SW480 (cell line): ENCODE measurements around the gene BTBD16.

Source experiments
- DNase-seq: peaks from one replicate; pipeline ENCODE4 v3.0.0-alpha.2; 2016; ENCODE audit warnings: low spot score

The BTBD16 gene

GRCh38 chr10:122271076-122271475 lies at the start of gene BTBD16:
BTBD16 (plus strand) TSS chr10:122271296; CDS start chr10:122275082, 3,786 bp downstream.
- DNase-seq: no peak

- no peak for DNase-seq
These were observed 49.1 kb upstream of the BTBD16 start for GRCh38 chr10:122221958-122222357.

- DNase-seq: no peak
These were observed 48.5 kb upstream of the BTBD16 start for GRCh38 chr10:122222638-122223037.

- no peak for DNase-seq
These were observed 46.9 kb upstream of the BTBD16 start for GRCh38 chr10:122224159-122224558.

- no peak for DNase-seq
These were observed 45.8 kb upstream of the BTBD16 start for GRCh38 chr10:122225330-122225729.

- DNase-seq: no peak
These were observed 43.3 kb upstream of the BTBD16 start for GRCh38 chr10:122227754-122228153.

GRCh38 chr10:122229666-122230065 lies 41.4 kb upstream of the BTBD16 start:
- no peak for DNase-seq

- no peak for DNase-seq
These were observed 40.9 kb upstream of the BTBD16 start for GRCh38 chr10:122230222-122230621.

- no peak for DNase-seq
These were observed 38.3 kb upstream of the BTBD16 start for GRCh38 chr10:122232769-122233168.

- DNase-seq: no peak
These were observed 37.2 kb upstream of the BTBD16 start for GRCh38 chr10:122233857-122234348.

- DNase-seq: no peak
These were observed 36.7 kb upstream of the BTBD16 start for GRCh38 chr10:122234416-122234815.

- DNase-seq: peak; percentile 9
These were observed 34.3 kb upstream of the BTBD16 start for GRCh38 chr10:122236690-122237306.

GRCh38 chr10:122237331-122237990 lies 33.6 kb upstream of the BTBD16 start:
- peak; percentile 62 for DNase-seq

- no peak for DNase-seq
These were observed 31.4 kb upstream of the BTBD16 start for GRCh38 chr10:122239578-122240257.

- no peak for DNase-seq
These were observed 30.7 kb upstream of the BTBD16 start for GRCh38 chr10:122240401-122240800.

GRCh38 chr10:122241836-122242235 lies 29.3 kb upstream of the BTBD16 start:
- DNase-seq: no peak

- no peak for DNase-seq
These were observed 27.5 kb upstream of the BTBD16 start for GRCh38 chr10:122243550-122243949.

GRCh38 chr10:122244001-122244975 lies 26.8 kb upstream of the BTBD16 start:
- DNase-seq: no peak

- DNase-seq: no peak
These were observed 26.0 kb upstream of the BTBD16 start for GRCh38 chr10:122245136-122245535.

GRCh38 chr10:122245897-122246296 lies 25.2 kb upstream of the BTBD16 start:
- no peak for DNase-seq

GRCh38 chr10:122246830-122247520 lies 24.1 kb upstream of the BTBD16 start:
- no peak for DNase-seq
